ENCODE results near the gene RAB9B.
A peak's percentile ranks its signal among the peaks of the same experiment; 100 is the strongest.

Gene RAB9B, protein sequence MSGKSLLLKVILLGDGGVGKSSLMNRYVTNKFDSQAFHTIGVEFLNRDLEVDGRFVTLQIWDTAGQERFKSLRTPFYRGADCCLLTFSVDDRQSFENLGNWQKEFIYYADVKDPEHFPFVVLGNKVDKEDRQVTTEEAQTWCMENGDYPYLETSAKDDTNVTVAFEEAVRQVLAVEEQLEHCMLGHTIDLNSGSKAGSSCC

DNA sequence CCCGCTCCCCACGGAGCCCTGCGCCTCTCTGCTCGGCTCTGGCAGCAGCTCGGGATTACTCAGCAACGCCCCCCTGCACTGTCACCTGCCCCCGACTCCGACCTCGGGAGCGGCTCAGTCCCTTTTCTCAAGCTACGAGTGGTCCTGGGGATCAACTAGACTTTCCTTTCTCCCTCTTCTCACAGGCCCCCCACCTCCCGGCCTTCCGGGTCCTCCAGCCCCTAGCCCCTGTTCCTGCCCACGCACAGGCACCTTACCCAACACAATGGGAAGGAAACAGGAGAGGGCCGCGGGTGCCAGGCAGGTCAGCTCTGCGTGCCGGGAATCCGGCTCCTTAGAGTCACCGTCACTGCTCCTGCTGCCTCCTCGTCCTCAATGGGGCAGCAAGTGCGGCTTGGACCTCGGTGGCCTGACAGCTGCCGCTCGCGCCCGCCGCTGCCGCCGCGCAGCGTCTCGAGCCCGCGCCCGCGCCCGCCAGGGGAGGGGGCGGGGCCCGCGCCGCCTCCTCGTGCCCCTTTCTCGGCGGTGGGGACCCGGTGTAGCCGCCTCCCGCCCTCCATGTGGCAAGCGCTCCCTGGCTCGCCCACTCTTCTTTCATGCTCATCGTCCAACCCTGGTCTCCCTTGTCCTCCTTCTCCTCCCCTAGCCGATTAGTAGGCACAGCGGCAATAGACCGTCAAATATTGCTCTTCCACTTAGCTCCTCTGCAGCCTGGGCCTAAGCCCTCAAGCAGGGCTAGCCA, at the start of gene RAB9B:
RAB9B (minus strand) TSS at position 455 of the 742 bp plus-strand sequence. CDS start 6,473 bp downstream, outside the sequence.
- H3K4me3 ChIP-seq (replicated peaks; ENCODE audit: low read depth, low read length), result peak within 1 kb of the TSS; percentile 46
- TF ChIP-seq, protein P1, sequence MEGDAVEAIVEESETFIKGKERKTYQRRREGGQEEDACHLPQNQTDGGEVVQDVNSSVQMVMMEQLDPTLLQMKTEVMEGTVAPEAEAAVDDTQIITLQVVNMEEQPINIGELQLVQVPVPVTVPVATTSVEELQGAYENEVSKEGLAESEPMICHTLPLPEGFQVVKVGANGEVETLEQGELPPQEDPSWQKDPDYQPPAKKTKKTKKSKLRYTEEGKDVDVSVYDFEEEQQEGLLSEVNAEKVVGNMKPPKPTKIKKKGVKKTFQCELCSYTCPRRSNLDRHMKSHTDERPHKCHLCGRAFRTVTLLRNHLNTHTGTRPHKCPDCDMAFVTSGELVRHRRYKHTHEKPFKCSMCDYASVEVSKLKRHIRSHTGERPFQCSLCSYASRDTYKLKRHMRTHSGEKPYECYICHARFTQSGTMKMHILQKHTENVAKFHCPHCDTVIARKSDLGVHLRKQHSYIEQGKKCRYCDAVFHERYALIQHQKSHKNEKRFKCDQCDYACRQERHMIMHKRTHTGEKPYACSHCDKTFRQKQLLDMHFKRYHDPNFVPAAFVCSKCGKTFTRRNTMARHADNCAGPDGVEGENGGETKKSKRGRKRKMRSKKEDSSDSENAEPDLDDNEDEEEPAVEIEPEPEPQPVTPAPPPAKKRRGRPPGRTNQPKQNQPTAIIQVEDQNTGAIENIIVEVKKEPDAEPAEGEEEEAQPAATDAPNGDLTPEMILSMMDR (IDR thresholded peaks at IDR 0.05; ENCODE audit: low read depth, low read length, missing control alignments), result no peak
- no peak for DNase-seq (ENCODE audit: extremely low read depth, low read depth)

DNA sequence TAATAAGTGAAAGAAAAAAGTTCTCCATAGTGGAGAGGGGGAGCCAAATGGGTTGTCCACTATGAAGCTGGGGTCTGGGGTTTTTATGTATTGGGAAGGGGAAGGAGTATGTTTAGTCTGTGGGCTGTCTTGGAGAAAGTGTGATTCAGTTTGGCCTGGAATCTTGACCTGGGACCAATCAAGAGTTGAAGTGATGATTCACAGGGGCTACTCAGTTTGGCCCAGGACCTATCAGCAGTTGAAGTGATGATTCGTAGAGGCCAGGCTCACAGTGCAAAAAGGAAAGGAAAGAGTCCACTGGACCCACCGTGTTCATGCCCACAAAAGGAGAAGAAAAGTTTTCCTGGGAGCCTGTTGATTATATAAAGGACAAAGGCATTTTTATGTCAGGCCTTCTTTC, 47.3 kb upstream of the RAB9B start:
- no peak overlapping the region for H3K4me3 ChIP-seq (replicated peaks; ENCODE audit: low read depth, low read length)

DNA sequence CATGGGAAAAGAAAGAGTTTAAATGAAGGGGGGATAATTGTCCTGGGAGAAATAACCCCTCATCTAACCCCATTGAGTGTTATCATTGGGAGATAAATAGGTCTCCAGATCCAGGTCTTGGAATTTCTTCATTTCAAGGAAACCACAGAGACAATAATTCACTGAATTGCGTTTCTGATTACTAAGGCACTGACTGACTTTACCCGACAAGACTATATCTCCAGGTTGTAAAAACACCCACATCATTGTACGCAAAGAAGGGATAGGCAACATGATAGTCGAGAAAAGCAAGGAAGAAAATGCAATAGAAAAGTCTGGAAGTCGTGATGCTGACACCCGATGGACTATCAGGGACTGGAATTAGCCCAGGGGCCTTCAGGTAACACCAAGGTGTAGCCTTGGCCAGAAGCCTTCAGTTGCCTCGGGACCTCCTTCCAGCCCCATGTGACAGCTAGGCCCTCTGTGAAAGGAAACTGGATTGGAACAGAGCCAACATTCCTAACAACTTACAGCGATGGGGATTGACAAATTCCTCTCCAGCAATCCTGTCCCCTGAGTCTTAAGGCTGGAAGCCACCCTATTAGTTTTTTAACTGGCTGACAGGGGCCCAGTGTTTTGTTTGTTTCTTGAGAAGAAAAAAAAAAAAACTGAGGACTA, 46.5 kb upstream of the RAB9B start:
- DNase-seq (ENCODE audit: extremely low read depth, low read depth), result peak; percentile 11
- TF ChIP-seq, protein P1 (IDR thresholded peaks at IDR 0.05; ENCODE audit: low read depth, low read length, missing control alignments), result no peak
- H3K4me3 ChIP-seq (replicated peaks; ENCODE audit: low read depth, low read length), result no peak overlapping the region

More for the DNA sequence above, 47.3 kb upstream of the RAB9B start:
- no peak for DNase-seq (ENCODE audit: extremely low read depth, low read depth)
- TF ChIP-seq, protein P1 (IDR thresholded peaks at IDR 0.05; ENCODE audit: low read depth, low read length, missing control alignments), result no peak

DNA sequence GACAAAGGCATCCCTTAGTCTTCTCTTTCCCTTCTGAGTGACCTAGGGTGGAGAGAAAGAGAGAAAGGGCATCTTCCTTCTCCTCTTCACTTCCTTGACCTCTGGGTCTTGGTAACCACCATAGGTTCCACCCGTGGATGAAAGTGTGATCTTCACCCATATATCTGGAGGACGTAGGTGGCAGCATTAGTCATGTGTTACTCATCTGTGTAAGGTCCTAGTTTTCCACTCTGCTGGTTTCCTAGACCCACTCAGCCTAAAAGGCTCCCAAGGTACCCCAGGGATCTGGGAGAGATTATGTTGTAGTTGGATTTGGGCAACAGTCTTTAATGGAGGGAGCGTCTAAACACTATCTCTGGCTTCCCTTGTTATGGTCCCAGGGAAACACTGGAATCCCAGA, 45.5 kb upstream of the RAB9B start:
- DNase-seq (ENCODE audit: extremely low read depth, low read depth), result no peak
- TF ChIP-seq, protein P1 (IDR thresholded peaks at IDR 0.05; ENCODE audit: low read depth, low read length, missing control alignments), result no peak
- H3K4me3 ChIP-seq (replicated peaks; ENCODE audit: low read depth, low read length), result no peak overlapping the region

DNA sequence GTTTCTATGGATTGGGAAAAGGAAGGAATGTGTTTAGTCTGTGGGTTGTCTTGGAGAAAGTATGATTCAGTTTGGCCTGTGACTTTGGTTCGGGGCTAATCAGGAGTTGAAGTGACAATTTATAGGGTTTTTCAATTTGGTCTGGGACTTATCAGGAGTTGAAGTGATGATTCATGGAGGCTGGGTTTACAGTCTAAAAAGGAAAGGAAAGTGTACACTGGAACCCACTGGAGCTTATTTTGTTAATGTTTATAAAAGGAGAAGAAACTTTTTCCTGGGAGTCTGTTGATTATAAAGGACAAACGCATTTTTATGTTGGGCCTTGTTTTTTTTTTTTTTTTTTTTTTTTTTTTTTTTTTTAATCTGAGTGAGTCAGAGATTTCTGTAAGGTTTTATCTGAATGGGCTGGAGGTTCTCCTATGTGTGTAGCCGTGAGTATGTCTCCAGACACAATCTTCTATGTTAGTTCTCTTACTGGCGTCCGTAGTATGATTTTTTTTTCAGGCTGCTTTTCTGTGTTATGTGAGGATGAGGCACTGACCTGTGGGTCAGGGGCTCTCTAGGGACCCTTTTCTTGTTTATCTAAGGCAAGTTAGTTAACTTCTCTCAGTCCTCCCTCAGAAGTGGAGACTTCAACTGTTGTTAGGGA, 33.0 kb upstream of the RAB9B start:
- TF ChIP-seq, protein P1 (IDR thresholded peaks at IDR 0.05; ENCODE audit: low read depth, low read length, missing control alignments), result no peak
- no peak for DNase-seq (ENCODE audit: extremely low read depth, low read depth)
- H3K4me3 ChIP-seq (replicated peaks; ENCODE audit: low read depth, low read length), result no peak overlapping the region

DNA sequence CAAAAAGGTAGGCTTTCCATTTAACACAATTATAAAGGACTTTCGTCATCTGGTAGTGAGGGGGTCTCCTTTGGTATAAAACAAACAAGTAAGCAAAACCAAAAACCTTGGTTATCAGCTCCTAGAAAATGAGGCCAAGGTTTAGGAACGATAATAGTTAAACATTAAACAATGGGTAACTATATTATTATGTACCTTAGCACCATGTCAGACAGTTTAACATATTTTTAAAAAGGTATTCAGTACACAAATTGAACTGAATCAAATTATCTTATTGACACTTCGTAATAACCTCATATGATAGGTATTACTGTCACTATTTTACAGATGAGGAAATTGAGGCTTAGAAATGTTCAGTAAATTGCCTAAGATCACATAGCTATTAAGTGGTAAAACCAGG, 32.1 kb upstream of the RAB9B start:
- no peak overlapping the region for H3K4me3 ChIP-seq (replicated peaks; ENCODE audit: low read depth, low read length)
- TF ChIP-seq, protein P1 (IDR thresholded peaks at IDR 0.05; ENCODE audit: low read depth, low read length, missing control alignments), result no peak
- no peak for DNase-seq (ENCODE audit: extremely low read depth, low read depth)

Measured in HFF-Myc (cell line).